Measurements from ENCODE around the gene CNTN2. TPM values are rescaled to one million over a fixed set of nuclear protein-coding genes. Genes with fewer than 3 reads are reported as not detected.

Gene CNTN2
- total RNA-seq, 1 experiment from 2014 or later, result not detected

- POLR2A ChIA-PET (ENCODE audit: unreplicated experiment), result no interaction called here
Measured at GRCh38 chr1:205088341-205088740, 45.3 kb downstream of the CNTN2 start.

GRCh38 chr1:205091043-205091740 is 48.2 kb downstream of the CNTN2 start:
- no peaks in the 10 kb centered on the region for H3K9me2 ChIP-seq (ENCODE audit: insufficient read depth)
- TF ChIP-seq EZH2 (IDR thresholded peaks at IDR 0.05; ENCODE audit: low read depth), result no peak
- TF ChIP-seq CTCF (conservative IDR thresholded peaks at IDR 0.05), result no peak
- no peaks in the 10 kb centered on the region for H3K4me1 ChIP-seq (replicated peaks; ENCODE audit: insufficient read depth)
- H2AFZ ChIP-seq, result no peak overlapping the region
- H3K79me2 ChIP-seq (ENCODE audit: low read depth), result no peaks in the 10 kb centered on the region
- no peak overlapping the region for H3K4me3 ChIP-seq
- H3F3A ChIP-seq (ENCODE audit: insufficient read depth, low read depth), result no peaks in the 10 kb centered on the region
- peaks cover 3% of the 10 kb centered on the region; the same call in 1 of the 2 replicates for H4K20me1 ChIP-seq (ENCODE audit: insufficient read depth)
- no peak overlapping the region for H3K27ac ChIP-seq
- no peak overlapping the region for H3K4me2 ChIP-seq
- peaks cover 24% of the 10 kb centered on the region for H3K36me3 ChIP-seq (ENCODE audit: low read depth)
- BruUV-seq (replicated peaks), result no TSS peak
- intact Hi-C loops (cut with micrococcal nuclease; ENCODE audit: unreplicated experiment), result no loop called here
- no peaks in the 10 kb centered on the region for H3K9me3 ChIP-seq (ENCODE audit: insufficient read depth, low read depth)
- ChIA-PET CTCF (no interaction called here), POLR2A (ENCODE audit: unreplicated experiment) (no interaction called here)
- no peaks in the 10 kb centered on the region for H3K27me3 ChIP-seq (ENCODE audit: insufficient read depth, low read depth)
- no peak for DNase-seq

More at GRCh38 chr1:205088341-205088740, 45.3 kb downstream of the CNTN2 start:
- Histone ChIP-seq H3K4me2 (no peak overlapping the region), H3K4me3 (no peak overlapping the region), H3K36me3 (ENCODE audit: low read depth) (0 out of 2 replicates have a peak, but pooled peaks cover 6% of the 10 kb centered on the region), H3K9me3 (ENCODE audit: insufficient read depth, low read depth) (no peaks in the 10 kb centered on the region), H3K4me1 (replicated peaks; ENCODE audit: insufficient read depth) (no peaks in the 10 kb centered on the region), H3K27ac (no peak overlapping the region), H3F3A (ENCODE audit: insufficient read depth, low read depth) (no peaks in the 10 kb centered on the region), H3K27me3 (ENCODE audit: insufficient read depth, low read depth) (no peaks in the 10 kb centered on the region), H2AFZ (no peak overlapping the region), H3K79me2 (ENCODE audit: low read depth) (no peaks in the 10 kb centered on the region), H4K20me1 (ENCODE audit: insufficient read depth) (peaks cover 3% of the 10 kb centered on the region; the same call in 1 of the 2 replicates), H3K9me2 (ENCODE audit: insufficient read depth) (no peaks in the 10 kb centered on the region)
- intact Hi-C loops (cut with micrococcal nuclease; ENCODE audit: unreplicated experiment), result no loop called here
- no peak for TF ChIP-seq EZH2 (IDR thresholded peaks at IDR 0.05; ENCODE audit: low read depth)
- TF ChIP-seq CTCF (conservative IDR thresholded peaks at IDR 0.05), result no peak
- no TSS peak for BruUV-seq (replicated peaks)
- no peak for DNase-seq
- CTCF ChIA-PET, result no interaction called here

- Histone ChIP-seq H3K9me2 (ENCODE audit: insufficient read depth) (no peaks in the 10 kb centered on the region), H3K4me3 (no peak overlapping the region), H3K9me3 (ENCODE audit: insufficient read depth, low read depth) (no peaks in the 10 kb centered on the region), H3K79me2 (ENCODE audit: low read depth) (no peaks in the 10 kb centered on the region), H3K36me3 (ENCODE audit: low read depth) (peaks cover 33% of the 10 kb centered on the region), H3K4me1 (replicated peaks; ENCODE audit: insufficient read depth) (no peaks in the 10 kb centered on the region), H2AFZ (no peak overlapping the region), H3K4me2 (no peak overlapping the region), H3K27me3 (ENCODE audit: insufficient read depth, low read depth) (no peaks in the 10 kb centered on the region), H3K27ac (no peak overlapping the region), H4K20me1 (ENCODE audit: insufficient read depth) (no peaks in the 10 kb centered on the region), H3F3A (ENCODE audit: insufficient read depth, low read depth) (no peaks in the 10 kb centered on the region)
- ChIA-PET POLR2A (ENCODE audit: unreplicated experiment) (no interaction called here), CTCF (no interaction called here)
- intact Hi-C loops (cut with micrococcal nuclease; ENCODE audit: unreplicated experiment), result no loop called here
- DNase-seq, result no peak
- no TSS peak for BruUV-seq (replicated peaks)
- TF ChIP-seq CTCF (conservative IDR thresholded peaks at IDR 0.05) (no peak), EZH2 (IDR thresholded peaks at IDR 0.05; ENCODE audit: low read depth) (no peak)
Measured at GRCh38 chr1:205095422-205095821, 52.4 kb downstream of the CNTN2 start.

Measured in PC-9 (cell line).